Breast epithelium (tissue), 3 donors: ENCODE measurements around the gene CST4.

Experiments used
- POLR2A ChIP-seq: fragments of 450-650 bp; IDR thresholded peaks from one replicate; pipeline ENCODE4 v1.6.1; 2016; ENCODE audit warnings: antibody characterized with exemption, mild to moderate bottlenecking, moderate library complexity
- POLR2AphosphoS5 ChIP-seq, 3 donors: sonication (generic); formaldehyde crosslinking; IDR thresholded peaks; one replicate each; pipeline ENCODE4 v1.6.1; 2017; ENCODE audit warnings: antibody characterized with exemption in 3 of 3
- TF ChIP-seq, protein P1 (sequence below), 3 donors: fragments of 450-650 bp; IDR thresholded peaks; one replicate each; pipeline ENCODE4 v1.5.1; 2016 to 2017; ENCODE audit warnings: antibody characterized with exemption in 3 of 3, mild to moderate bottlenecking in 3 of 3, moderate library complexity in 3 of 3

DNA sequence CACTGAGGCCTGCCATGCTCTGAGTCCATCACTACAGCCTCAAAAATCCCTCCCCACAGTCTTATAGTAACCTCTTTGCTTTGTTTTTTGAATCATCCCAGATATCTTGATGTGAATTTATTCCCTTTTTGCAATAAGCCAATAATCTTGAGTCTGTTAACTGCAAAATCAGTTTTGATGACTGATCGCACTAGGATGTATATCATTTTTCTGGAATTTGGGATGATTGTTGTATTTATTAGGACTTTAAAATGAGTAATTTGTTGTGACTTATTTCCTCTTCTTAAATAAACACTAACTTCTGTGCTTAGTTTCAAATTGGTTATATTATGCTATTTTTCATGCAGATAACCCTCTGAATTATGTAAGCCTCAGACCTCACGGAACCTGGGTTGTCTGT, 5.6 kb downstream of the CST4 start:
- TF ChIP-seq, protein P1, sequence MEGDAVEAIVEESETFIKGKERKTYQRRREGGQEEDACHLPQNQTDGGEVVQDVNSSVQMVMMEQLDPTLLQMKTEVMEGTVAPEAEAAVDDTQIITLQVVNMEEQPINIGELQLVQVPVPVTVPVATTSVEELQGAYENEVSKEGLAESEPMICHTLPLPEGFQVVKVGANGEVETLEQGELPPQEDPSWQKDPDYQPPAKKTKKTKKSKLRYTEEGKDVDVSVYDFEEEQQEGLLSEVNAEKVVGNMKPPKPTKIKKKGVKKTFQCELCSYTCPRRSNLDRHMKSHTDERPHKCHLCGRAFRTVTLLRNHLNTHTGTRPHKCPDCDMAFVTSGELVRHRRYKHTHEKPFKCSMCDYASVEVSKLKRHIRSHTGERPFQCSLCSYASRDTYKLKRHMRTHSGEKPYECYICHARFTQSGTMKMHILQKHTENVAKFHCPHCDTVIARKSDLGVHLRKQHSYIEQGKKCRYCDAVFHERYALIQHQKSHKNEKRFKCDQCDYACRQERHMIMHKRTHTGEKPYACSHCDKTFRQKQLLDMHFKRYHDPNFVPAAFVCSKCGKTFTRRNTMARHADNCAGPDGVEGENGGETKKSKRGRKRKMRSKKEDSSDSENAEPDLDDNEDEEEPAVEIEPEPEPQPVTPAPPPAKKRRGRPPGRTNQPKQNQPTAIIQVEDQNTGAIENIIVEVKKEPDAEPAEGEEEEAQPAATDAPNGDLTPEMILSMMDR (IDR thresholded peaks at IDR 0.05) = no peak
- TF ChIP-seq POLR2AphosphoS5 (IDR thresholded peaks at IDR 0.05) = no peak
- no peak for TF ChIP-seq POLR2A
